Measurements from ENCODE around the gene NSD1. TPM values are rescaled to one million over a fixed set of nuclear protein-coding genes. Genes with fewer than 3 reads are reported as not detected.

NSD1 gene
- total and polyA plus RNA-seq, 9 of the 15 experiments (the other 6 are each of a cell fraction or from before 2014, with no cell fraction given): 3.8 to 51.0 (median 24.7) TPM

- TF ChIP-seq ZBTB11 (CRISPR knock-in tag; IDR thresholded peaks at IDR 0.05): peak; percentile 41 to 91 (median 41); a peak in 3 of 6 replicates
- peak; percentile 81; the same call in 1 of the 2 replicates for TF ChIP-seq ELF2 (CRISPR knock-in tag; IDR thresholded peaks at IDR 0.05)
- peak; percentile 93 for TF ChIP-seq HMGXB4 (CRISPR knock-in tag; IDR thresholded peaks at IDR 0.05)
- TF ChIP-seq ZBED1 (IDR thresholded peaks at IDR 0.05): 0 out of 2 replicates have a peak, but pooled peaks have one; percentile 47
- 0 out of 4 replicates have a peak, but pooled peaks of 1 of the 2 experiments have one; percentile 10 for TF ChIP-seq SIX5 (IDR thresholded peaks at IDR 0.05; ENCODE audit: borderline replicate concordance in 1 of 2, insufficient read depth in 1 of 2, low read depth in 1 of 2, low read length in 2 of 2)
- TF ChIP-seq ELK1 (CRISPR knock-in tag; IDR thresholded peaks at IDR 0.05): no peak
- no peak for TF ChIP-seq E2F3 (CRISPR knock-in tag; IDR thresholded peaks at IDR 0.05)
- no peak for TF ChIP-seq EZH2 (IDR thresholded peaks at IDR 0.05; ENCODE audit: borderline replicate concordance, low read depth, low read length)
- no peak for TF ChIP-seq HIVEP1 (CRISPR knock-in tag; IDR thresholded peaks at IDR 0.05)
- peak; percentile 95; the same call in 1 of the 2 replicates for TF ChIP-seq PHF8 (IDR thresholded peaks at IDR 0.05; ENCODE audit: borderline replicate concordance, low read length)
- TF ChIP-seq HDGF (IDR thresholded peaks at IDR 0.05): no peak
- peak; percentile 69 for TF ChIP-seq RBM22 (IDR thresholded peaks at IDR 0.05; ENCODE audit: low read depth, low read length, poor library complexity, severe bottlenecking)
- TF ChIP-seq CREM (IDR thresholded peaks at IDR 0.05; ENCODE audit: low read depth): peak; percentile 94
- TF ChIP-seq SMC3 (conservative IDR thresholded peaks at IDR 0.05; ENCODE audit: insufficient read depth, low read depth, low read length): 0 out of 2 replicates have a peak, but pooled peaks have one; percentile 4
- TF ChIP-seq MAZ (CRISPR knock-in tag; conservative IDR thresholded peaks at IDR 0.05 in 1 of 2, IDR thresholded peaks at IDR 0.05 in 1 of 2): peak; percentile 94 to 99
- TF ChIP-seq ZNF586 (CRISPR knock-in tag; conservative IDR thresholded peaks at IDR 0.05): no peak
- no peak for TF ChIP-seq ATF4 (CRISPR knock-in tag; IDR thresholded peaks at IDR 0.05)
- TF ChIP-seq ETV5 (CRISPR knock-in tag; IDR thresholded peaks at IDR 0.05; ENCODE audit: low read depth): peak; percentile 50; the same call in 1 of the 2 replicates
Measured at GRCh38 chr5:177303121-177303924, 169.8 kb downstream of the NSD1 start, which contains the start of the genes PRELID1 and RAB24 (continued).

All from K562 (cell line).